Stimulated activated CD4-positive, alpha-beta T cell treated with anti-CD3 and anti-CD28 coated beads, TNF-alpha, amount 100 ng/mL, for 1 hour (primary cell): ENCODE data around the gene MRPL50.

Experiments
- DNase-seq, 3 donors: peaks; one replicate each; pipeline ENCODE4 v3.0.0-alpha.2; 2020; ENCODE audit warnings: low read depth in 3 of 3, low spot score in 1 of 3

The MRPL50 gene

GRCh38 chr9:101380295-101380694 is 18.1 kb downstream of the MRPL50 start:
- no peak for DNase-seq

- no peak for DNase-seq
Observed at GRCh38 chr9:101376111-101376848, 22.1 kb downstream of the MRPL50 start.

- DNase-seq, result no peak
Observed at GRCh38 chr9:101375546-101375945, 22.9 kb downstream of the MRPL50 start.

- DNase-seq, result no peak
Observed at GRCh38 chr9:101372327-101373118, 25.9 kb downstream of the MRPL50 start.

GRCh38 chr9:101371813-101372212 is 26.6 kb downstream of the MRPL50 start:
- no peak for DNase-seq

GRCh38 chr9:101369884-101370531 is 28.4 kb downstream of the MRPL50 start:
- no peak for DNase-seq

GRCh38 chr9:101369286-101369685 is 29.1 kb downstream of the MRPL50 start:
- no peak for DNase-seq

- DNase-seq, result no peak
Observed at GRCh38 chr9:101367323-101367722, 31.1 kb downstream of the MRPL50 start.

GRCh38 chr9:101366038-101366756 is 32.2 kb downstream of the MRPL50 start:
- DNase-seq, result no peak

GRCh38 chr9:101365181-101365580 is 33.2 kb downstream of the MRPL50 start:
- no peak for DNase-seq

- no peak for DNase-seq
Observed at GRCh38 chr9:101362450-101362849, 36.0 kb downstream of the MRPL50 start.

GRCh38 chr9:101360647-101361046 is 37.8 kb downstream of the MRPL50 start:
- DNase-seq, result no peak

- DNase-seq, result no peak
Observed at GRCh38 chr9:101359679-101360078, 38.7 kb downstream of the MRPL50 start.

GRCh38 chr9:101356619-101357018 is 41.8 kb downstream of the MRPL50 start:
- no peak for DNase-seq

- DNase-seq, result no peak
Observed at GRCh38 chr9:101354765-101355708, 43.4 kb downstream of the MRPL50 start.

GRCh38 chr9:101354143-101354764 is 44.2 kb downstream of the MRPL50 start:
- DNase-seq, result no peak

GRCh38 chr9:101353683-101354082 is 44.7 kb downstream of the MRPL50 start:
- DNase-seq, result no peak

GRCh38 chr9:101352892-101353463 is 45.4 kb downstream of the MRPL50 start:
- no peak for DNase-seq

GRCh38 chr9:101350285-101350684 is 48.1 kb downstream of the MRPL50 start:
- DNase-seq, result no peak
